Measurements from ENCODE around the gene KCND2. TPM values are rescaled to one million over a fixed set of nuclear protein-coding genes. Genes with fewer than 3 reads are reported as not detected.

Gene KCND2
- total and polyA plus RNA-seq, 12 donors = 0.04 to 0.64 (median 0.16) TPM; not detected in 4

DNA sequence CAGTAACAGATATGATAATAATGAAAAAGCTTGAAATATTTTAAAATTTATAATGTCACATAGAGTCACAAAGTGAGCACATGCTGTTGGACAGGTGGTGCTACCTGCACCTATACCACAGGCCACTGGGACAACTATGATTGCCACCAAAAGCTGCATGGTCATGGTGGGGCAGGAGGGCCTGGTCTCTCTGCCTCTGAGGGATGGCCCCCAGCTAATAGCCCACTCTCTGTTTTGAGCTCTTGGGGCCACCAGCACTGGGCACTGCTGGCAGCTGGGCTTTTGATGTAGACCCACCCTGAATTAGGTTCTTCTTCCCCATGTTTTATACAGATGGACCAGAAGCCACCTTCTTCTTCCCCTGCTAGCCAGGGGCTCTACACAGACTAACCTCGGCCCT is 265.4 kb downstream of the KCND2 start:
- H3K4me3 ChIP-seq = no peak overlapping the region
- H3K9me3 ChIP-seq = peaks cover 0 to 4% (median 0%) of the 10 kb centered on the region in 11 donors
- ATAC-seq (no peak), DNase-seq (no peak)
- TF ChIP-seq, protein P1, sequence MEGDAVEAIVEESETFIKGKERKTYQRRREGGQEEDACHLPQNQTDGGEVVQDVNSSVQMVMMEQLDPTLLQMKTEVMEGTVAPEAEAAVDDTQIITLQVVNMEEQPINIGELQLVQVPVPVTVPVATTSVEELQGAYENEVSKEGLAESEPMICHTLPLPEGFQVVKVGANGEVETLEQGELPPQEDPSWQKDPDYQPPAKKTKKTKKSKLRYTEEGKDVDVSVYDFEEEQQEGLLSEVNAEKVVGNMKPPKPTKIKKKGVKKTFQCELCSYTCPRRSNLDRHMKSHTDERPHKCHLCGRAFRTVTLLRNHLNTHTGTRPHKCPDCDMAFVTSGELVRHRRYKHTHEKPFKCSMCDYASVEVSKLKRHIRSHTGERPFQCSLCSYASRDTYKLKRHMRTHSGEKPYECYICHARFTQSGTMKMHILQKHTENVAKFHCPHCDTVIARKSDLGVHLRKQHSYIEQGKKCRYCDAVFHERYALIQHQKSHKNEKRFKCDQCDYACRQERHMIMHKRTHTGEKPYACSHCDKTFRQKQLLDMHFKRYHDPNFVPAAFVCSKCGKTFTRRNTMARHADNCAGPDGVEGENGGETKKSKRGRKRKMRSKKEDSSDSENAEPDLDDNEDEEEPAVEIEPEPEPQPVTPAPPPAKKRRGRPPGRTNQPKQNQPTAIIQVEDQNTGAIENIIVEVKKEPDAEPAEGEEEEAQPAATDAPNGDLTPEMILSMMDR (IDR thresholded peaks at IDR 0.05) = no peak
- H3K27ac ChIP-seq = no peak overlapping the region
- no peaks in the 10 kb centered on the region for H3K4me1 ChIP-seq
- no peaks in the 10 kb centered on the region for H3K27me3 ChIP-seq
- intact Hi-C loops (cut with DNase I) = loop anchor here in 1 of 10 donors (10.0 kb wide), 1 partner anchor 56 kb away; no protein-coding TSS in a partner anchor
- no peaks in the 10 kb centered on the region for H3K36me3 ChIP-seq
- WGBS, 2 donors = 91 to 94% methylated on average over 1 of the region's 1 CpG

DNA sequence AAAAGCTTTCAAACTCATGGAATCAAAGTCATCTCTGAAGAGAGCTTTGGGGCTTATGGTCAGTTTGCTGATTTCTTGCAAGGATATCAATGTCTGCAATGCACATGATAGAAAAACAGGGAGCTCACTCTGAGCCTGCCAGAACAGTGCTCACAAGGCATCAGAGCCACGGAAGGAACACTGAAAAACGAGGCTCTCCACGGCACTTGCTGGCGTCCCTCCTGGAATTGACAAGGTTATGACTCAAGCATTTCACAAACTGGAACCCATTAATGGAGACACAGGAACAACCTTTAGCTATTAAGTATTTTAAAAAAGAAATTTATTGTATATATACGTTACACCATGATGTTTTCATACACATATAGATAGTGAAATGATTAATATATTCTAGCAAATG is 266.3 kb downstream of the KCND2 start:
- Histone ChIP-seq H3K27me3 (no peaks in the 10 kb centered on the region), H3K4me1 (no peaks in the 10 kb centered on the region), H3K4me3 (no peak overlapping the region), H3K27ac (no peak overlapping the region), H3K36me3 (no peaks in the 10 kb centered on the region), H3K9me3 (peaks cover 0 to 4% (median 0%) of the 10 kb centered on the region in 11 donors)
- DNase-seq (no peak), ATAC-seq (no peak)
- TF ChIP-seq, protein P1 (IDR thresholded peaks at IDR 0.05) = no peak
- WGBS, 2 donors = 70 to 80% methylated on average over 5 of the region's 5 CpGs
- intact Hi-C loops (cut with DNase I) = loop anchor here in 1 of 10 donors (10.0 kb wide), 1 partner anchor 55 kb away; no protein-coding TSS in a partner anchor

DNA sequence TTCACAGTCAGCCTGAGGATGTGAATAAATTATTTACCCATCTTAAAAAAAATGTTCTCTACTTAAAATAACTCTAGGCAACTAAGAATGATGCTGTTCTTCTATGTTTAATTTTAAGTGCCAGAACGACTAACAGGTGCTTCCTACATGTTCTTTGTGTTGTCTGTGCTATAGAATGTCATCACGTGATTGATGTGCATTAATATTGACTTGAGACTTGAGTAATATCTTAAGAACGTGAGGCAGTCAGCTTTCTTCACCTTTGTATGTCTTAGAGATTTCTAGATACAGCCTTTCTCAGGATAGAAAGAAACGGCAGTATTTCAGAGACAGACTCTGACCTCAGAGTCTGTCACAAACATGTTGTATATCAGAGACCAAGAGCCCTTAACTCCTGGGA is 274.6 kb downstream of the KCND2 start:
- Histone ChIP-seq H3K4me3 (no peak overlapping the region), H3K4me1 (no peaks in the 10 kb centered on the region), H3K9me3 (no peaks in the 10 kb centered on the region), H3K27me3 (peaks cover 0 to 5% (median 0%) of the 10 kb centered on the region in 7 donors), H3K36me3 (no peaks in the 10 kb centered on the region), H3K27ac (no peak overlapping the region)
- 47 to 51% methylated on average over 4 of the region's 4 CpGs for WGBS, 2 donors
- TF ChIP-seq, protein P1 (IDR thresholded peaks at IDR 0.05) = no peak
- no peak for ATAC-seq
- no peak for DNase-seq
- intact Hi-C loops (cut with DNase I) = no loop called here

DNA sequence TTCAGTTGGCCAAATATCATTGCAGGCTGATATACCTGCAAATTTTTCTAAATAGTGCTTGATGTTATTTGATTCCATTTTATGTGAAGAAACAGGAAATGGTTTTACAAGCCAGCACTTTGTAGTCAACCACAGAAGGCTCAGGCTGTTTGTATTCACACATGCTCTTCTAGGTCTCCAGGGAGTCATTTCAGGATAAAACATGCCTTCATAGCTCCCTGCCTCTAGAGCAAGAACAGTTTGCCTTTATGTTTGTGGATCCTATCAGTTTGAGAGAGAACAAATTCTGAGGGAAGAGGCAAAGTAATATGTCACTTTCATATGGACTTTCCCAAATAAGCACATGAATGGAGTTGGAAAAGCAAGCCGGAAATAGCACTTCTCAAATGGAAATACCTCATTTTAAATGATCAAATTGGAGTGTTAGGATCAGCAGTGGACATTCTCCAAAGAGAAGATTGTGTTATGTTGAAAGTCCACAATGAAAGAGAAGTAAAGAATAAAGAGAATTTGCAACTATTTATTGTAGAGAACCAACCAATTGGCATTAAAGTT is 277.6 kb downstream of the KCND2 start:
- TF ChIP-seq, protein P1 (IDR thresholded peaks at IDR 0.05) = no peak
- H3K4me1 ChIP-seq = no peaks in the 10 kb centered on the region
- DNase-seq = no peak
- H3K9me3 ChIP-seq = no peaks in the 10 kb centered on the region
- H3K27me3 ChIP-seq = peaks cover 0 to 13% (median 0%) of the 10 kb centered on the region in 7 donors
- no peak overlapping the region for H3K27ac ChIP-seq
- 32 to 41% methylated on average over 1 of the region's 1 CpG for WGBS, 2 donors
- intact Hi-C loops (cut with DNase I) = loop anchor here in 4 of 10 donors (5.0 to 10.0 kb wide), 4 partner anchors 56 to 1278 kb away; no protein-coding TSS in a partner anchor
- H3K4me3 ChIP-seq = no peak overlapping the region
- H3K36me3 ChIP-seq = no peaks in the 10 kb centered on the region
- no peak for ATAC-seq

Measured in heart right ventricle (tissue), 16 donors.